ENCODE measurements around the gene BIN1.

GRCh38 chr2:127047716-127048617 lies 59.0 kb downstream of the BIN1 start:
- TF ChIP-seq CTCF (IDR thresholded peaks at IDR 0.05) (no peak), TCF7L2 (IDR thresholded peaks at IDR 0.05; ENCODE audit: low read depth, low read length) (no peak), REST (IDR thresholded peaks at IDR 0.05; ENCODE audit: insufficient read depth in 1 of 2, low read depth in 2 of 2, low read length in 1 of 2) (no peak), POLR2AphosphoS5 (IDR thresholded peaks at IDR 0.05; ENCODE audit: low read depth, low read length) (no peak)

Measured in Panc1 (cell line).